Measurements from ENCODE around the gene DNTTIP2.

- no peak for TF ChIP-seq ATF6 (CRISPR knock-in tag; IDR thresholded peaks at IDR 0.05)
- TF ChIP-seq, protein P1, sequence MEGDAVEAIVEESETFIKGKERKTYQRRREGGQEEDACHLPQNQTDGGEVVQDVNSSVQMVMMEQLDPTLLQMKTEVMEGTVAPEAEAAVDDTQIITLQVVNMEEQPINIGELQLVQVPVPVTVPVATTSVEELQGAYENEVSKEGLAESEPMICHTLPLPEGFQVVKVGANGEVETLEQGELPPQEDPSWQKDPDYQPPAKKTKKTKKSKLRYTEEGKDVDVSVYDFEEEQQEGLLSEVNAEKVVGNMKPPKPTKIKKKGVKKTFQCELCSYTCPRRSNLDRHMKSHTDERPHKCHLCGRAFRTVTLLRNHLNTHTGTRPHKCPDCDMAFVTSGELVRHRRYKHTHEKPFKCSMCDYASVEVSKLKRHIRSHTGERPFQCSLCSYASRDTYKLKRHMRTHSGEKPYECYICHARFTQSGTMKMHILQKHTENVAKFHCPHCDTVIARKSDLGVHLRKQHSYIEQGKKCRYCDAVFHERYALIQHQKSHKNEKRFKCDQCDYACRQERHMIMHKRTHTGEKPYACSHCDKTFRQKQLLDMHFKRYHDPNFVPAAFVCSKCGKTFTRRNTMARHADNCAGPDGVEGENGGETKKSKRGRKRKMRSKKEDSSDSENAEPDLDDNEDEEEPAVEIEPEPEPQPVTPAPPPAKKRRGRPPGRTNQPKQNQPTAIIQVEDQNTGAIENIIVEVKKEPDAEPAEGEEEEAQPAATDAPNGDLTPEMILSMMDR (IDR thresholded peaks at IDR 0.05), result no peak
- TF ChIP-seq MYBL2 (CRISPR knock-in tag; IDR thresholded peaks at IDR 0.05), result no peak
- no peak for TF ChIP-seq ZNF138 (CRISPR knock-in tag; conservative IDR thresholded peaks at IDR 0.05)
- no peak for TF ChIP-seq ZNF263 (CRISPR knock-in tag; IDR thresholded peaks at IDR 0.05; ENCODE audit: low read depth)
- TF ChIP-seq, protein P2, sequence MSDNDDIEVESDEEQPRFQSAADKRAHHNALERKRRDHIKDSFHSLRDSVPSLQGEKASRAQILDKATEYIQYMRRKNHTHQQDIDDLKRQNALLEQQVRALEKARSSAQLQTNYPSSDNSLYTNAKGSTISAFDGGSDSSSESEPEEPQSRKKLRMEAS (CRISPR knock-in tag; IDR thresholded peaks at IDR 0.05), result no peak
- TF ChIP-seq, protein P3, sequence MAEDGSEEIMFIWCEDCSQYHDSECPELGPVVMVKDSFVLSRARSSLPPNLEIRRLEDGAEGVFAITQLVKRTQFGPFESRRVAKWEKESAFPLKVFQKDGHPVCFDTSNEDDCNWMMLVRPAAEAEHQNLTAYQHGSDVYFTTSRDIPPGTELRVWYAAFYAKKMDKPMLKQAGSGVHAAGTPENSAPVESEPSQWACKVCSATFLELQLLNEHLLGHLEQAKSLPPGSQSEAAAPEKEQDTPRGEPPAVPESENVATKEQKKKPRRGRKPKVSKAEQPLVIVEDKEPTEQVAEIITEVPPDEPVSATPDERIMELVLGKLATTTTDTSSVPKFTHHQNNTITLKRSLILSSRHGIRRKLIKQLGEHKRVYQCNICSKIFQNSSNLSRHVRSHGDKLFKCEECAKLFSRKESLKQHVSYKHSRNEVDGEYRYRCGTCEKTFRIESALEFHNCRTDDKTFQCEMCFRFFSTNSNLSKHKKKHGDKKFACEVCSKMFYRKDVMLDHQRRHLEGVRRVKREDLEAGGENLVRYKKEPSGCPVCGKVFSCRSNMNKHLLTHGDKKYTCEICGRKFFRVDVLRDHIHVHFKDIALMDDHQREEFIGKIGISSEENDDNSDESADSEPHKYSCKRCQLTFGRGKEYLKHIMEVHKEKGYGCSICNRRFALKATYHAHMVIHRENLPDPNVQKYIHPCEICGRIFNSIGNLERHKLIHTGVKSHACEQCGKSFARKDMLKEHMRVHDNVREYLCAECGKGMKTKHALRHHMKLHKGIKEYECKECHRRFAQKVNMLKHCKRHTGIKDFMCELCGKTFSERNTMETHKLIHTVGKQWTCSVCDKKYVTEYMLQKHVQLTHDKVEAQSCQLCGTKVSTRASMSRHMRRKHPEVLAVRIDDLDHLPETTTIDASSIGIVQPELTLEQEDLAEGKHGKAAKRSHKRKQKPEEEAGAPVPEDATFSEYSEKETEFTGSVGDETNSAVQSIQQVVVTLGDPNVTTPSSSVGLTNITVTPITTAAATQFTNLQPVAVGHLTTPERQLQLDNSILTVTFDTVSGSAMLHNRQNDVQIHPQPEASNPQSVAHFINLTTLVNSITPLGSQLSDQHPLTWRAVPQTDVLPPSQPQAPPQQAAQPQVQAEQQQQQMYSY (CRISPR knock-in tag; IDR thresholded peaks at IDR 0.05), result no peak
- no peak for TF ChIP-seq SMAD3 (CRISPR knock-in tag; IDR thresholded peaks at IDR 0.05; ENCODE audit: borderline replicate concordance)
- no peak for TF ChIP-seq OVOL2 (CRISPR knock-in tag; IDR thresholded peaks at IDR 0.05; ENCODE audit: borderline replicate concordance)
- TF ChIP-seq SP1 (CRISPR knock-in tag; conservative IDR thresholded peaks at IDR 0.05), result no peak
- no peak for TF ChIP-seq ATF1 (CRISPR knock-in tag; IDR thresholded peaks at IDR 0.05)
- no peak for TF ChIP-seq FOXJ3 (CRISPR knock-in tag; IDR thresholded peaks at IDR 0.05; ENCODE audit: borderline replicate concordance)
- TF ChIP-seq TP53 (CRISPR knock-in tag; IDR thresholded peaks at IDR 0.05), result no peak
Observed at GRCh38 chr1:93851327-93851712, 27.7 kb downstream of the DNTTIP2 start.
